ENCODE data around the gene LARGE2. TPM values are rescaled to one million over a fixed set of nuclear protein-coding genes. Genes with fewer than 3 reads are reported as not detected.

Gene LARGE2
- total RNA-seq, 1 experiment from 2014 or later, result 67.6 TPM

GRCh38 chr11:45886816-45887520, 35.5 kb upstream of the LARGE2 start:
- no peaks in the 10 kb centered on the region for H3K79me2 ChIP-seq (ENCODE audit: insufficient read depth, low read length)
- no peak overlapping the region for H3K27ac ChIP-seq (ENCODE audit: low read depth, low read length)
- intact Hi-C loops (cut with micrococcal nuclease), result no loop called here
- H3K36me3 ChIP-seq (ENCODE audit: control insufficient read depth in 1 of 2, insufficient read depth in 2 of 2, low read length in 2 of 2), result no peaks in the 10 kb centered on the region
- TF ChIP-seq SP1 (IDR thresholded peaks at IDR 0.05; ENCODE audit: low read depth) (no peak), MAX (IDR thresholded peaks at IDR 0.05) (no peak), EGR1 (IDR thresholded peaks at IDR 0.05; ENCODE audit: low read depth) (no peak), EZH2phosphoT487 (IDR thresholded peaks at IDR 0.05; ENCODE audit: borderline replicate concordance) (no peak), CBX3 (IDR thresholded peaks at IDR 0.05; ENCODE audit: low read depth) (no peak), JUND (IDR thresholded peaks at IDR 0.05) (no peak), REST (IDR thresholded peaks at IDR 0.05; ENCODE audit: low read depth) (no peak), ELF1 (IDR thresholded peaks at IDR 0.05; ENCODE audit: borderline replicate concordance, low read depth) (no peak), EZH2 (IDR thresholded peaks at IDR 0.05) (no peak), SRF (IDR thresholded peaks at IDR 0.05; ENCODE audit: low read depth) (no peak), CTCF (IDR thresholded peaks at IDR 0.05 in 2 of 3, conservative IDR thresholded peaks at IDR 0.05 in 1 of 3; ENCODE audit: borderline replicate concordance in 1 of 3, insufficient read depth in 1 of 3, low read depth in 2 of 3, low read length in 2 of 3) (no peak), TCF7L2 (IDR thresholded peaks at IDR 0.05; ENCODE audit: borderline replicate concordance, extremely low read depth, insufficient read depth, insufficient read length) (no peak), RAD21 (IDR thresholded peaks at IDR 0.05; ENCODE audit: low read depth) (no peak), YY1 (IDR thresholded peaks at IDR 0.05; ENCODE audit: extremely low read depth, insufficient replicate concordance, low read depth, low read length) (no peak), ATF3 (IDR thresholded peaks at IDR 0.05) (no peak), ZBTB33 (IDR thresholded peaks at IDR 0.05; ENCODE audit: extremely low read depth, insufficient replicate concordance, low read length) (no peak), CEBPB (IDR thresholded peaks at IDR 0.05; ENCODE audit: low read depth) (no peak)
- ChIA-PET CTCF (no interaction called here), POLR2A (no interaction called here), RAD21 (ENCODE audit: low non-redundant PET in 1 of 2, low total read pairs in 2 of 2, uncharacterized antibody in 2 of 2, unreplicated experiment in 2 of 2) (no interaction called here)
- H3K27me3 ChIP-seq (ENCODE audit: insufficient read depth, low read length), result no peaks in the 10 kb centered on the region
- no peak for DNase-seq (ENCODE audit: low read depth, low spot score)
- H3K4me2 ChIP-seq (ENCODE audit: low read length), result no peak overlapping the region
- no peaks in the 10 kb centered on the region for H3K9me2 ChIP-seq (ENCODE audit: insufficient read depth)
- H3K4me1 ChIP-seq (ENCODE audit: control insufficient read depth in 1 of 2, insufficient read depth in 2 of 2, low read length in 2 of 2), result peaks cover under 1 to 8% of the 10 kb centered on the region in 2 experiments; a peak in 2 of 4 replicates
- no peak overlapping the region for H3K4me3 ChIP-seq (replicated peaks in 1 of 2; ENCODE audit: low read depth in 1 of 2, low read length in 2 of 2)
- no peak overlapping the region for H3K9ac ChIP-seq (ENCODE audit: low read length)
- ATAC-seq, result no peak
- no peaks in the 10 kb centered on the region for H3K9me3 ChIP-seq (ENCODE audit: control insufficient read depth in 1 of 2, insufficient read depth in 1 of 2, low read depth in 1 of 2, low read length in 2 of 2)
- H2AFZ ChIP-seq (ENCODE audit: low read depth, low read length, poor library complexity, severe bottlenecking), result no peak overlapping the region
- no peaks in the 10 kb centered on the region for H4K20me1 ChIP-seq (ENCODE audit: insufficient read depth)
- BruUV-seq (replicated peaks), result no TSS peak

All from HCT116 (cell line).